BJ (cell line): Measurements from ENCODE around the gene SLC26A6. TPM values are rescaled to one million over a fixed set of nuclear protein-coding genes. Genes with fewer than 3 reads are reported as not detected.

ENCODE experiments used
- CTCF ChIA-PET: fragments of 350-600 bp; formaldehyde crosslinking; extraction: SDS; loops from one replicate; lab custom pipeline; 2021; ENCODE audit warnings: antibody characterized with exemption, inconsistent platforms; lab: Yijun Ruan, JAX
- POLR2A ChIA-PET: fragments of 300-600 bp; sonication (Branson Sonifier 250); formaldehyde crosslinking; extraction: SDS; loops from one replicate; lab custom pipeline; 2021; ENCODE audit warnings: antibody characterized with exemption; lab: Charles Lee
- DNase-seq: peaks from one replicate; pipeline ENCODE4 v3.0.0-alpha.2; 2011; ENCODE audit warnings: low read depth
- H3K27me3 ChIP-seq: 2 replicates; pipeline ENCODE4 v1.6.0; 2011; ENCODE audit warnings: low read length; ENCODE audit not compliant: control insufficient read depth, insufficient read depth
- H3K36me3 ChIP-seq: 2 replicates; pipeline ENCODE4 v1.5.1; 2011; ENCODE audit warnings: low read length; ENCODE audit not compliant: control insufficient read depth, insufficient read depth
- H3K4me3 ChIP-seq: 2 replicates; pipeline ENCODE4 v1.5.1; 2011; ENCODE audit warnings: low read depth, mild to moderate bottlenecking, control low read depth, low read length
- CTCF ChIP-seq: IDR thresholded peaks from 2 replicates; pipeline ENCODE4 v1.5.1; 2011; ENCODE audit warnings: low read depth, mild to moderate bottlenecking, control low read depth, inconsistent platforms, low read length, moderate library complexity; ENCODE audit not compliant: insufficient read depth
- polyA plus RNA-seq: library from polyadenylated mRNA; depleted of rRNA; stranded (reverse); fragments of >200 nt; gene quantifications from 2 replicates; pipeline ENCODE4 v1.2.3, GENCODE V29; 2011

The SLC26A6 gene
- polyA plus RNA-seq, 1 experiment: 45.8 TPM

- DNase-seq: no peak
- ChIA-PET CTCF (interaction anchor here (1.1 to 3.6 kb wide), 8 partner anchors 10 to 75 kb away, joined by 3 to 36 read pairs (median 18); partner anchors contain the start of genes CELSR3, NCKIPSD, TMEM89 and UQCRC1), POLR2A (interaction anchor here (0.6 kb wide), 2 partner anchors 11 to 14 kb away, joined by 4 to 6 read pairs; no protein-coding TSS in a partner anchor)
- TF ChIP-seq CTCF: no peak
- H3K36me3 ChIP-seq: peaks cover 32% of the 10 kb centered on the region
- H3K27me3 ChIP-seq: no peaks in the 10 kb centered on the region
- H3K4me3 ChIP-seq: no peak overlapping the region; the same call in 1 of the 2 replicates
These were observed 1.5 kb downstream of the SLC26A6 start for GRCh38 chr3:48633743-48634142.

GRCh38 chr3:48633256-48633655 is 2.0 kb downstream of the SLC26A6 start:
- H3K36me3 ChIP-seq: peaks cover 36% of the 10 kb centered on the region
- H3K4me3 ChIP-seq: no peak overlapping the region
- CTCF ChIA-PET: interaction anchor here (1.5 to 3.6 kb wide), 4 partner anchors 9 to 75 kb away, joined by 6 to 36 read pairs (median 26); partner anchors contain the start of genes CELSR3 and TMEM89
- POLR2A ChIA-PET: interaction anchor here (0.6 kb wide), 1 partner anchor 10 kb away, joined by 6 read pairs; no protein-coding TSS in a partner anchor
- H3K27me3 ChIP-seq: no peaks in the 10 kb centered on the region
- no peak for TF ChIP-seq CTCF
- no peak for DNase-seq

- no peak for DNase-seq
- Histone ChIP-seq H3K36me3 (peaks cover 44% of the 10 kb centered on the region), H3K4me3 (no peak overlapping the region), H3K27me3 (no peaks in the 10 kb centered on the region)
- ChIA-PET POLR2A (no interaction called here), CTCF (interaction anchor here (1.7 kb wide), 1 partner anchor 20 kb away, joined by 5 read pairs; no protein-coding TSS in a partner anchor)
- TF ChIP-seq CTCF: no peak
These were observed 3.5 kb downstream of the SLC26A6 start for GRCh38 chr3:48631516-48632448.

GRCh38 chr3:48630833-48631232 is 4.4 kb downstream of the SLC26A6 start:
- Histone ChIP-seq H3K4me3 (no peak overlapping the region), H3K27me3 (no peaks in the 10 kb centered on the region), H3K36me3 (peaks cover 51% of the 10 kb centered on the region)
- no peak for TF ChIP-seq CTCF
- POLR2A ChIA-PET: no interaction called here
- CTCF ChIA-PET: interaction anchor here (1.7 kb wide), 1 partner anchor 19 kb away, joined by 5 read pairs; no protein-coding TSS in a partner anchor
- no peak for DNase-seq

GRCh38 chr3:48630407-48630806 is 4.9 kb downstream of the SLC26A6 start:
- ChIA-PET CTCF (interaction anchor here (1.7 kb wide), 1 partner anchor 19 kb away, joined by 5 read pairs; no protein-coding TSS in a partner anchor), POLR2A (no interaction called here)
- no peak for TF ChIP-seq CTCF
- H3K36me3 ChIP-seq: peaks cover 53% of the 10 kb centered on the region
- H3K27me3 ChIP-seq: no peaks in the 10 kb centered on the region
- no peak overlapping the region for H3K4me3 ChIP-seq
- no peak for DNase-seq
